ENCODE measurements around the gene TNIP1.

TNIP1 gene

GRCh38 chr5:151105561-151105960, 24.7 kb upstream of the TNIP1 start:
- no peak for DNase-seq

- DNase-seq: no peak
These were observed 24.0 kb upstream of the TNIP1 start for GRCh38 chr5:151104795-151105194.

GRCh38 chr5:151101746-151102145, 20.9 kb upstream of the TNIP1 start:
- no peak for DNase-seq

GRCh38 chr5:151101151-151101550, 20.3 kb upstream of the TNIP1 start:
- peak; percentile 90 for DNase-seq

GRCh38 chr5:151100681-151101080, 19.8 kb upstream of the TNIP1 start:
- DNase-seq: peak; percentile 77

- DNase-seq: no peak
These were observed 17.9 kb upstream of the TNIP1 start for GRCh38 chr5:151098768-151099121.

- DNase-seq: no peak
These were observed 17.3 kb upstream of the TNIP1 start for GRCh38 chr5:151097820-151098767.

GRCh38 chr5:151097061-151097460, 16.2 kb upstream of the TNIP1 start:
- no peak for DNase-seq

- no peak for DNase-seq
These were observed 15.2 kb upstream of the TNIP1 start for GRCh38 chr5:151096001-151096373.

- DNase-seq: no peak
These were observed 14.6 kb upstream of the TNIP1 start for GRCh38 chr5:151095341-151096000.

GRCh38 chr5:151094852-151095245, 14.0 kb upstream of the TNIP1 start:
- no peak for DNase-seq

- DNase-seq: no peak
These were observed 13.4 kb upstream of the TNIP1 start for GRCh38 chr5:151094030-151094851.

GRCh38 chr5:151093476-151093889, 12.6 kb upstream of the TNIP1 start:
- no peak for DNase-seq

GRCh38 chr5:151092762-151093161, 11.9 kb upstream of the TNIP1 start:
- DNase-seq: no peak

GRCh38 chr5:151089726-151090125, 8.9 kb upstream of the TNIP1 start:
- DNase-seq: no peak

- DNase-seq: no peak
These were observed 8.2 kb upstream of the TNIP1 start for GRCh38 chr5:151088986-151089385.

- DNase-seq: no peak
These were observed 6.7 kb upstream of the TNIP1 start for GRCh38 chr5:151087486-151087885.

GRCh38 chr5:151086905-151087360, 6.1 kb upstream of the TNIP1 start:
- DNase-seq: no peak

- no peak for DNase-seq
These were observed 5.5 kb upstream of the TNIP1 start for GRCh38 chr5:151086192-151086869.

- DNase-seq: no peak
These were observed 4.7 kb upstream of the TNIP1 start for GRCh38 chr5:151085517-151086041.

- DNase-seq: no peak
These were observed 3.5 kb upstream of the TNIP1 start for GRCh38 chr5:151084363-151084762.

- DNase-seq: no peak
These were observed 2.3 kb upstream of the TNIP1 start for GRCh38 chr5:151083081-151083676.

Measured in hematopoietic multipotent progenitor cell treated with erythropoietin and hydrocortisone succinate and interleukin-3 and kit ligand, for 8 days (in vitro differentiated cells).